Heart left ventricle (tissue), 13 donors: ENCODE measurements around the gene RUSF1.

Experiments
- POLR2A ChIP-seq, 2 donors: fragments of 450-650 bp; IDR thresholded peaks; one replicate each; pipeline ENCODE4 v1.6.1; 2017; ENCODE audit warnings: antibody characterized with exemption in 2 of 2, mild to moderate bottlenecking in 2 of 2, moderate library complexity in 2 of 2
- TF ChIP-seq, protein P1 (sequence below), 12 donors: fragments of 200-600 bp; sonication (generic) in 4 of 12; IDR thresholded peaks; one replicate each; pipeline versions ENCODE4 v1.5.0 to v1.8.0; 2018 to 2022; ENCODE audit warnings: antibody characterized with exemption in 12 of 12, mild to moderate bottlenecking in 5 of 12
- donor health status: ischemic (EF 13 %, LVEDD 7.1; RV severe dilation, severe dysfunction).
- donor health status: DM: no; HTN: yes; CAD: no.
- donor health status: DM: no; HTN: no; CAD: no.
- donor health status: ischemic (EF 25% LVEDD 6.9; RV normal size, moderate dysfunction).
- donor health status: ischemic (EF 25% LVEDD 5.7; RV mildly dilated, moderate dysfunction).
- donor health status: ischemic (EF 35%, LVEDD 5.7; RV mildly dilated, moderate dysfunction).
- donor health status: nonischemic (EF 11% LVEDD 7.7; RV severe dilation, severe dysfunction).
- donor health status: DM: yes; HTN: yes; CAD: no.
- donor health status: PGD.
- donor health status: ischemic (EF 29% LVEDD 5.4; RV normal size, mild dysfunction).
- donor health status: nonischemic (EF 23%, LVEDD 6.1; RV moderate dilation, normal function).

- TF ChIP-seq, protein P1, sequence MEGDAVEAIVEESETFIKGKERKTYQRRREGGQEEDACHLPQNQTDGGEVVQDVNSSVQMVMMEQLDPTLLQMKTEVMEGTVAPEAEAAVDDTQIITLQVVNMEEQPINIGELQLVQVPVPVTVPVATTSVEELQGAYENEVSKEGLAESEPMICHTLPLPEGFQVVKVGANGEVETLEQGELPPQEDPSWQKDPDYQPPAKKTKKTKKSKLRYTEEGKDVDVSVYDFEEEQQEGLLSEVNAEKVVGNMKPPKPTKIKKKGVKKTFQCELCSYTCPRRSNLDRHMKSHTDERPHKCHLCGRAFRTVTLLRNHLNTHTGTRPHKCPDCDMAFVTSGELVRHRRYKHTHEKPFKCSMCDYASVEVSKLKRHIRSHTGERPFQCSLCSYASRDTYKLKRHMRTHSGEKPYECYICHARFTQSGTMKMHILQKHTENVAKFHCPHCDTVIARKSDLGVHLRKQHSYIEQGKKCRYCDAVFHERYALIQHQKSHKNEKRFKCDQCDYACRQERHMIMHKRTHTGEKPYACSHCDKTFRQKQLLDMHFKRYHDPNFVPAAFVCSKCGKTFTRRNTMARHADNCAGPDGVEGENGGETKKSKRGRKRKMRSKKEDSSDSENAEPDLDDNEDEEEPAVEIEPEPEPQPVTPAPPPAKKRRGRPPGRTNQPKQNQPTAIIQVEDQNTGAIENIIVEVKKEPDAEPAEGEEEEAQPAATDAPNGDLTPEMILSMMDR (IDR thresholded peaks at IDR 0.05): no peak
- TF ChIP-seq POLR2A (IDR thresholded peaks at IDR 0.05): no peak
Measured at GRCh38 chr16:31501226-31501965, 6.8 kb downstream of the RUSF1 start.
